Gastrocnemius medialis (tissue), 4 donors: ENCODE results near the gene PARP12.

Source experiments
- CTCF ChIP-seq, 5 experiments: fragments of 450-650 bp in 3 of 5; fragments of 200-600 bp in 2 of 5; sonication (generic) in 2 of 5; IDR thresholded peaks in 4 of 5; conservative IDR thresholded peaks in 1 of 5; 1 replicate in 4 of 5; 2 replicates in 1 of 5; pipeline ENCODE4 v1.5.1; 2016 to 2019; ENCODE audit warnings: antibody characterized with exemption in 5 of 5, mild to moderate bottlenecking in 3 of 5, moderate library complexity in 3 of 5
- POLR2A ChIP-seq, 2 donors: fragments of 450-650 bp; IDR thresholded peaks; one replicate each; pipeline ENCODE4 v1.6.1; 2017; ENCODE audit warnings: antibody characterized with exemption in 2 of 2, mild to moderate bottlenecking in 2 of 2, moderate library complexity in 2 of 2

GRCh38 chr7:139985811-139986210 is 76.9 kb downstream of the PARP12 start:
- TF ChIP-seq CTCF (IDR thresholded peaks at IDR 0.05 in 4 of 5, conservative IDR thresholded peaks at IDR 0.05 in 1 of 5), result no peak
- TF ChIP-seq POLR2A (IDR thresholded peaks at IDR 0.05), result no peak
